HL-60/S4 (cell line): Measurements from ENCODE around the gene ALX1.
"Not testable (repeated sequence)": the region's sequence is repeated elsewhere in the genome, so short reads cannot be mapped to it uniquely, and the experiment has no call there.

ENCODE experiments used
- in situ Hi-C: fragments of 300-500 bp; cut with MboI; formaldehyde crosslinking; loops from 2 replicates; pipeline ENCODE4 v1.14.3; 2022; ENCODE audit warnings: low sequenced_read_pairs

Gene ALX1

GRCh38 chr12:85299053-85299452 lies 19.0 kb downstream of the ALX1 start:
- in situ Hi-C loops, result no loop called here

GRCh38 chr12:85301051-85301450 lies 21.0 kb downstream of the ALX1 start:
- in situ Hi-C loops, result no loop called here

GRCh38 chr12:85308374-85308773 lies 28.4 kb downstream of the ALX1 start:
- in situ Hi-C loops, result no loop called here

- in situ Hi-C loops, result no loop called here
These were observed 29.1 kb downstream of the ALX1 start for GRCh38 chr12:85309125-85309566.

- in situ Hi-C loops, result no loop called here
These were observed 30.0 kb downstream of the ALX1 start for GRCh38 chr12:85310025-85310424.

- in situ Hi-C loops, result no loop called here
These were observed 30.5 kb downstream of the ALX1 start for GRCh38 chr12:85310456-85311076.

GRCh38 chr12:85317866-85318636 lies 38.0 kb downstream of the ALX1 start:
- in situ Hi-C loops, result not testable (repeated sequence)

- in situ Hi-C loops, result no loop called here
These were observed 42.7 kb downstream of the ALX1 start for GRCh38 chr12:85322715-85323114.

- in situ Hi-C loops, result no loop called here
These were observed 45.4 kb downstream of the ALX1 start for GRCh38 chr12:85325442-85325841.

- in situ Hi-C loops, result no loop called here
These were observed 49.9 kb downstream of the ALX1 start for GRCh38 chr12:85329913-85330312.

GRCh38 chr12:85348779-85349178 lies 68.8 kb downstream of the ALX1 start:
- in situ Hi-C loops, result no loop called here

- in situ Hi-C loops, result no loop called here
These were observed 70.3 kb downstream of the ALX1 start for GRCh38 chr12:85350356-85350755.
